NCI-H1694 (cell line): Measurements from ENCODE around the gene ANKRD42.

Source experiments
- DNase-seq: peaks from one replicate; lab custom pipeline; 2025; lab: John Stamatoyannopoulos, UW

The ANKRD42 gene

DNA sequence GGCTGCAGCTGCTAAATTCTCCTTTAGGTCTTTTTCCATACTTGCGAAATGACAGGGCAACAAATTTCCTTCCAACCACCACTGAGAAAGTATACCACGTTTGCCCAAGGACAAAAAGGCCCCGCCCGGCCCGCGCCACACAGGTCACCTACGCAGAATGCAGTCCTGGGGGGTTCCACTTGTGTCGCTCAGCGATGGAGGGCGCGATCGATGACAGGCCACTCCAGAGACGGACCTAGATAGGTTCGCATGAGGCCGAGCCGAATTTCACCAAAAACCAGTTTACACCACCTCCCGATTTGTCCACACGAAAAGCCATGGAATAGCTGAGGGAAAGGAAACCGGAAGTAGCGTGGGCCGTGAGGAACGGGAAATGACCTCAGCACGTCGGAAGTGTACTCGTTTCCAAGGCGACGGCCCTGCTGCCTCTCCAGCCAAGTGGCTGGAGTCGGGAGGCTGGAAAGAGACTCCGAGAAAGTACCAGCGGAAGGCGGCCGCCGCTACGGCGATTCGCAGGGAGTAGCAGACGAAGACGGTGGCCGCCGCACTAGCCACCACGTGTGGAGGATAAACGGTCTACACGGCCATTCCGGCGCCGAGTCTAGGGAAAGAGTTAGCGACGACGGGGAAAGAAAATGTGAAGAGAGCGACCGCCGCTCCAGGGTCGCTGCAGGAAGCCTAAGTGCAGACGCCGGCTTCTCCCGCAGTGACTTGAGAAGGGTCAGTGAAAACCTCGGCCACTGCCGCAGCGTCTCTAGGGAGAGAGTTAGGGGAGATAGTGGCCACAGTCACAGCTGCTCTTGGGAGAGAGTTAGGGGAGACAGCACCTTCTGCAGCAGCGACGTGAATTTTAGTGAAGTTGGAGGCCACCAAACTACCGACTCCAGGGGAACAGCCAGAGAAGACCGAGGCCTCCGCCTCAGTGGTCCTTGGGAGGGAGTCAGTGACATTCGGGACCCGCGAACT lies at the start of gene ANKRD42:
Gene ANKRD42, plus strand, starts transcription at position 398 of the 966 bp plus-strand sequence. CDS start 959 bp downstream, outside the sequence.
- peak; percentile 67 for DNase-seq

DNA sequence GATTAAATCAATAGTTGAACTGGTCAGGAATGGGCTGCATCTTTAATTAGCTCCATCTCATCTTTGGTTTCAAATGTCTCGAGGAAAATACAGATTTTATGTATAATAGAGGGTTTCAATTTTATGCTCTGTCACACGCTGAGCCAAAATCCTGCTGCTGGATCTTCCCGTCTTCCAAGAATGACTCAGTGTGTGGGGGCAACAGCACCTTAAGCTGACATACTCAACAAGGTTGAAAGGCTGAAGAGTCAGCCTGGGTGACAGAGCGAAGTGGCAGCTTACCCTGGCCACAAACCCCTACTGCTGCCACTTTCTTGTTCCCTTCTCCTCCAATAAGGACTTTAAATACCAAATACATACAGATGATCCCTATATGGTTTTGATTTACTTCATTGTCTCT lies 45.6 kb upstream of the ANKRD42 start:
- no peak for DNase-seq

DNA sequence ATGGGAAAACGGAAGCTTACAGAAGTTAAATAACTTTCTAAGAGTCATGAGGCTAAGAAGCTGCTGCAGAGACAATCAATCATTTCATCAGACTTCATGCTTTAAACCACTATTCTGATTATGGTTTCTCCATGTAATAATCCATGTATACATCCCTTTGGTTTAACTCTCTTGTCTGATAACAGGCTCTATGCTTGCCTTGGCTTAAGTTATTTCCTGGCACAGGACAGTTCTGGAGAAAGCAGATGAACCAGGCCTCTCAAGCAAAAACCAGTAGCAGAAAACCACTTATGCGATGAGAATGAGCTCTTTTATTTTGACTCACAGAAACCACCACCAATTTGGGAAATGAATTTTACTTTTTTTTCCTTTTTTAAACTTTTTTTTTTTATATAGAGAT lies 43.1 kb upstream of the ANKRD42 start:
- DNase-seq = no peak

DNA sequence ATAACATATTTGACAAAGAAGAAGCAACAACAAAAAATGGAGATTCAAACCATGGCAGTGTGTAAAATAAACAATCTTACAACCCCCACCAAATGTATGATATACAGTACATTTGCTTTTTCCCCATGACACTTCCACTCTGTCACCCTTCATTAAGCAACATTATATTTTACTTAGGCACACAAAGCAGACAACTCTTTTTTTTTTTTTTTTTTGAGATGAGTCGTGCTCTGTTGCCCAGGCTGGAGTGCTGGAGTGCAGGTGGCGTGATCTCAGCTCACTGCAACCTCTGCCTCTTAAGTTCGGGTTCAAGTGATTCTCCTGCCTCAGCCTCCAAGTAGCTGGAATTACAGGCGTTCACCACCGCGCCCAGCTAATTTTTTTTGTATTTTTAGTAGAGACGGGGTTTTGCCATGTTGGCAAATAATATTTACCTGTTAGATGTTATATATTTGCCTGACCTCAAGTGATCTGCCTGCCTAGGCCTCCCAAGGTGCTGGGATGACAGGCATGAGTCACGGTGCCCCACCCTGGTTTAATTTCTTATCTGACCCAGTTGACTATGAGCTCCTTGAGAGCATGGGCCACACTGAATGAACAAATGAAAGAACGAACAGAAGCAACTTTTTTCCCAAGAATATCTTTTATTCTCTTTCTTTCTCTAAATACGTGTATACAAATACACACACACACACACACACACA lies 42.1 kb upstream of the ANKRD42 start:
- no peak for DNase-seq

DNA sequence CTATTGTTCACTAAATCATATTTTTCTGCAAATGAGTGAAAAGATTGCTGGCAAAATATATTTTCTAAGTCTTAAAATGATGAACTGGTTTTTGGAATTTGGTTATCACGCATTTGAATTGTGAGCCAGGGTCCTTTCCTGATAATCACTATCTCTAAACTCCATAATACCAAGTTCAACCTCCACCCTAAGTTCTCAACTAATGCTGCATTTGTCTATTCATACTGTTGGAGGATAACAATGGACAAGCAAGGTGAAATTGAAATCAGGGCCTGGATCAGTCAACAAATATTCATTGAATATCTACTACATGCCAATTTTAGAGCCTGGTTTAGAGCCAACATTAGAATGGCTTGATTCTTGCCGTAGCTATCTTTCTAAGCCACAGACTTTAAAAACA lies 41.2 kb upstream of the ANKRD42 start:
- DNase-seq = no peak

DNA sequence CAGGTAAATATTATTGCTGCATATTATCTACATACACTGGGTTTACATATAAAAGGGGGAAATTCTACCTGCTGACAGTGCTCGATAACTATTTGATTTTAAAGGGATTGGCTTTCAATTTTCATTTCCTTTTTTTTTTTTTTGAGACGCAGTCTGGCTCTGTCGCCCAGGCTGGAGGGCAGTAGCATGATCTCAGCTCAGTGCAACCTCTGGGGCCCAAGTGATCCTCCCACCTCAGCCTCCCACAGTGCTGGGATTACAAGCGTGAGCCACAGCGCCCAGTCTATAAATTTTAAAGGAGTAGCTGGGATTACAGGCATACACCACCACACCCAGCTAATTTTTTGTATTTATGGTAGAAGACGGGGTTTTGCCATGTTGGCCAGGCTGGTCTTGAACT lies 39.7 kb upstream of the ANKRD42 start:
- no peak for DNase-seq

DNA sequence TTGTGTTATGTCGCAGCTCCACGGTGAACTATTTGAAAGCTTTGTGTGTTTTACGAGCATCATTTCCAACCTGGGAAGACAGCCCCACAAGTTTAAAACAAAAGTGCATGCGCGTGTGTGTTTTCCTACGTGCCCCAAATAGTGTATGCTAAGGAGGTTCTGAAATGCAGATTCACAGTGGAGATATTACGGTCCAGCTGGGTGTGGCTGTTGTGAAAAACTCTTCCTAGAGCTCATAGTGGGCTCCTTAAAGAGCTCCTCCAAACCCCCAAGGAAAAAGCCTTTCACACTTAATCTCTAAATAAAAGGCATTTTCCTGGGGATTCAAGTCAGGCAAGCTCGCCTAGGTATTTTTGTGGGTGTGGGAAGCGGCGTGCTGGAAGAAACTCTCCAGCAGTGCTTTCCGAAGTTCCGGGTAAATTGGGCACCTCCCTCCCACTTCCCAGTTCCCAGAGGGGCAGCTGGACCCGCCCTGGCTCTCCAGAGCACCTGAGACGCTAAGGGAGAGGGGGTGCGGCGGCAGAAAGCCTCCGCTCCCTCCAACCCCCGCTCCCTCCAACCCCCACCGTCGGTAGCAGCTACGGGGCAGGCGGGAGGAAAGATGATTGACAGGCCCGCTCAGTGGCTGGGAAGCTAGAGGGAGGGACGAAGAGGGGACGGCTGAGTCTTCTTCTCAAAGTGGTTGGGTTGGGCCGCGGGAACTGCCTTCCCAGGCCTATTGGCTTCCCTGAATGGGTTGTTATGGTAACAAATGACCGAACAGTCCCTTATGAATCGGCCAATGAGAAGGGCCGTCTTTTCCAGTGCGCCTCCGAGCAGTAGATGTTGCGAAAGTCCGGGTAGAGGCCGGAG lies 37.1 kb upstream of the ANKRD42 start:
- DNase-seq = peak; percentile 99

DNA sequence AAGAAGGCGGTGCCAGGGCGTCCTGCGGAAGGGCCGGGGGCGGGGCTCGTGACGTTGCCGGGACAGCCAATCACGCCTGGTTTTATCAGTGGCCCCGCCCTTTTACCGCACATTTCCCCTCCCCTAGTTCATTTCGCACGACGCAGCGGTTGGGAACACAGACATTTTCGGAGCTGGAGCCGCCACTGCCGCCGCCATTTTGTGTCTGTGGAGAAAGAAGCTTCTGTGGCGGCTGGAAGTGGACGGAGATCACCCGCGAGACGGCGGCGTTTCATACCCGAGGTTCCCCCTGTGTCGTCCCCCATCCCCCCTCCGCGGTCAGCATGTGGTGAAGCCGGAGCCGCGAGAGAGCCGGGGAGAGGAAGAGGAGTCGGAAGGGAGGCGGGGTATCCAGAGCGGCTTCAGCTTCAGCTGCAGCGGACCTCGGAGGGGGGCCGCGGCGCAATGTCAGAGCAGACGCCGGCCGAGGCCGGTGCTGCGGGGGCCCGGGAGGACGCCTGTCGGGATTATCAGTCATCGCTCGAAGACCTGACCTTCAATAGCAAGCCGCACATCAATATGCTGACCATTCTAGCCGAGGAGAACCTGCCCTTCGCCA lies 36.4 kb upstream of the ANKRD42 start, which contains the start of gene PCF11:
Gene PCF11, plus strand, starts transcription at position 136 of the 598 bp plus-strand sequence. Its CDS starts 309 bp downstream, at position 445.
- DNase-seq = no peak

DNA sequence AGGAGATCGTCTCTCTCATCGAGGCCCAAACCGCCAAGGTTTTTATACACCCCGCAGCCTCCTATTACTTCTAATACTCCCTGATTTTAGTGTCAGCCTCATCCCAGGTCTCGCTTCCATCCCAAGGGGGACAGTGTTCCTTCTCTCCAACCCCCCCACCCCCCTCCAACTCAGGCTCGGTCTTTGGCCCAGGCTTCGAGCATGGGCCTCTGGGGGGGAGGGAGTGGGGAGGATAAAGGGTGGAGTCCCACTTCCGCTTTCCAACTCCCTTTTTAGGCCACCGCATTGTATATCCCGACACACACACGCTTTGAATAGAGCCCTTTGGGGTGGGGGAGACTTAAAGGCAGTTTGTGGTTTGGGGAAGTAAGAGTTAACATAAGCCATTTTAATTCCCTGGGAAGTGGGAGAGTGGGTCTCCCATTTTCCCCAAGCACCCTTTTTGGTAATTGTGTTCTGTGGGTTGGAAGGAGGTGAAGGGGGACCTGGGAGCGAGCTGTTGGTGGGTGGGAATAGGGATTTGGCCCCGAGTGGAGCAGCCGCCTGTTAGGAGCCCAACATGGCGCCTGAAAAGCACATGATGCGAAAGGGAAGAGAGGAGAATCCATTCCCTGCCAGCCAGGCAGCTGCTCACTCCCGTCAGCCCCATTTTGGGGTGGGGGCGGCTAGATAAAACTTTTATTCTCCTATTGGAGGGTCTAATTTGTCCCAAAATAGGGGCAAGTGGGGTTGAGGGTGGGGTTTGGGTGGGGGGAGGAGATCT lies 35.7 kb upstream of the ANKRD42 start:
- DNase-seq = peak; percentile 7

DNA sequence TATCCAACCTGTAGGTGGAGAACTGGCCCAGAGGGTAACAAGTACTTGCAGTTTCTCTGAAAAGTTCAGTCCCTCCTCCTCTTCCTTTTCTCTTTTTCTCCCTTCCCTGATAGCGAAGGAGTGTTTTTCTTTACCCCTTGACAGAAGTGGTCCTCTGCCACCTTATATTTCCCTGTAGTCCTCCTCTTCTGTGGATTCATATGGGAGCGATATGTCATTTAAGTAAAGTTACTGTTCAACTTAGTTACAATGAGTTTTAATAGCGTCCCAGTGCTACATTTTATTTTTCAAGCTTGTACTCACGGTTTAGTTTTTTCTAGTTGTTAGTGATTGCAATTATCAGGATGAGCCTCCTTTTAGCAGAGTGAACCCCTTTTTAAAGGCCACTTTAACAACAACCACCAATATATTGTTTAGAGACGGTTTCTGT lies 35.1 kb upstream of the ANKRD42 start:
- DNase-seq = no peak

DNA sequence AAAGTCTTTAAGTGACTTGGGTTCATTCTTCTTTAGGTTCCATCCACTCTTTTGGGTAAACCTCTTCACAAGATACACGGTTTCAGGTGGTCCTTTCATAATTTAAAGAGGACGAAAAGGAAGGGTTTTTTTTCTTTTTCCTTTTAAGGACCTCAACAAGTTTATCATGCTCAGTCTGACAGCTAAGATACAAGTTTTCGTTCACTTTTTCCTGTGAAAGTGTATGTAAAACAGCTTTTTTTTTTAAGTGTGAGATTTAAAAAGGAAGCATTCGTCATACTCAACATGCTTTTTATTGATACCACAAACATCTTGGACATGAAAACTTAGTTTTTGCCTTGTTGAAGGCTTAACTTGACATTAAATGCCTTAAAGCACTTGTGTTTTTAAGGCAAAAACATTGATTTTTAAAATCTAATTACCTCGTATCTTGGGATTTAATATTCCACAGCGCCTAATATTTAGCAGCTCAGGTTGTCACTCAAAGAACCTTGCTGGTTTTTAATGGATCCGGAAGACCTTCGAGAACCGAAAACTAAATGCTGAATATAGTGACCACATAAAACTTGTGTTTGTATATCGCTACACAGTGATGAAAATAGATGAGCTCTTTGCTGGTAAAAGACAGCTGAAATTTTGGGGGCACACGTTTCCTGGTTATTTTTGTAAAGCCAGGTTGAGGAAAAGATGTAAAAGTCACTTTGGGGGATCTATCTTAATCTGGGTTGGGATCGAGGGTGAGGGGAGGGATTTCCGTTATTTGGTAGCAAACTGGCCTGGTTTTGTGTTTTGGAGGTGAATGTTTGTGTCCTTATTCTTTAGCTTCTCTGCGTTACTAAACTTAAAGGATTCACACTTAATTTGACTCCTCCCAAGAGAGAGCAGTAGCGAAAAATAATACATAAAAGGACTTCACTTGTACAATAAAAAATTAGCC lies 34.3 kb upstream of the ANKRD42 start:
- DNase-seq = no peak

DNA sequence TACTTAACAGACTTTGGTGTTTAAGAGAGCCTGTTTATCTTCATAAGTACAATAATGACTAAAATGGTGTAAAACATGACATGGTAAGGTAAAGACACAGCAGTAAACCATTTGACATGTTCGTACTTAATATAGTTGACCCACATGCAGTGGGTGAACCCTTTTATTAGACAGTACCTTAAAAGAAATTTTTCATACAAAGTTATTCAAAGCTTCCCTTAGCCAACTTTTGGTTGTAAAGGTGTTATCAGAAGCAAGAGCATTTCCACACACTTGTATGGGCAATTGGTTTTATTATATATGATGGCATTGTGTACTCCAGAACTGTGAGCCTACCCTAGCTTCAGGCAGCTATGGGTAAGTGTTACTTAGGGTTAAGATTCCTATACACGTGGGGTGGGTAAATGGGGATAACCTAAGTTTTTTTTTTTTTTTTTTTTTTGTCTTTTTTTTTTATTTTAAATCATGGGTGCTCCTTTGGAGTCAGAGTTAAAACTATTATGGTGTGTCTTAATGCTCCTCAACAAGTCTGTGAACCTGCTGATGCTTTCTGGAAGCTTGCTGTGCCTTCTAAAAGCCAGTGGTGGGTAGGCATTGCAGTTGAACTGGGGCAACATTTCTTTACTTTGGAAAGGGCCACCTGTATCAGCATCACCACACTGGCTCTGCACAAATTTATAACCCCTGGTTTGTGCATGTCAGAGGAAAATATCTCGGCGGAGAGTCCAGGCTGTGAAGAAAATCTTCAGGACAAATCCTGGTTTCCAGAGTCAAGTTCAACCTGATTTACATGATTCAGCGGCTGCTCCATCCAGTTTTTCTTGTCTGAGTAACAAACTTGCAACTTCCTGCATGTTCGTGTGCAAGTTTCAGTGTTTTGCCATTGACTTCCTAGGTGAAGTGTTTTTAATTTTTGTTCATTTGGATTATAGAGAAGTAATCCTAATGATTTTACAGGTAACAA lies 33.3 kb upstream of the ANKRD42 start:
- no peak for DNase-seq

DNA sequence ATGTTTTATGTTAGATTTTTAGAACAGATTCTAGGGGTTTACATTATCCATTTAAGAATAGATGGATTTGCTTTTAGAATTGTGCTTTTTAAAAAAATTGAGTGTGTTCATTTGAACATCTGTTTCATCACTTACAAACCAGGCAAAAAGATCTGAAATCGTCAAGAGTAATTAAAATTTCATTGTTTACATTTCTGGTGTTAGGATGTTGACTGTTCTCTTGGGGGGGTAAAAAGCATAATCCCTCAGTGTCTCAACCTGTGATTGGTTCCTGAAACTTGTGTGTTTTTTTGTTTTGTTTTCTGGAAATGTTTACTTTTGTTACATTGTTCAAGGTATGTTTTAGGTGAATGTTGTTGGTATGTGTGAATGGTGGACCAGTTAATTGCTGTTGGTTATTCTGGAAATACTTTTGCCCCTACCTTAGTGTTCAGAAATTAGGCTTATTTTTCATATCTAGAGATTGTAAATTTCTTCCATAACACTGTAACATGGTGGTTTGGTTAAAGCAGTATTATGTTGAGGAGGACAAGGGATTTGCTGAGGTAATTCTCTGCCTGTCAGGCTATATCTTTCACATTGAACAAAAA lies 31.8 kb upstream of the ANKRD42 start:
- DNase-seq = no peak

DNA sequence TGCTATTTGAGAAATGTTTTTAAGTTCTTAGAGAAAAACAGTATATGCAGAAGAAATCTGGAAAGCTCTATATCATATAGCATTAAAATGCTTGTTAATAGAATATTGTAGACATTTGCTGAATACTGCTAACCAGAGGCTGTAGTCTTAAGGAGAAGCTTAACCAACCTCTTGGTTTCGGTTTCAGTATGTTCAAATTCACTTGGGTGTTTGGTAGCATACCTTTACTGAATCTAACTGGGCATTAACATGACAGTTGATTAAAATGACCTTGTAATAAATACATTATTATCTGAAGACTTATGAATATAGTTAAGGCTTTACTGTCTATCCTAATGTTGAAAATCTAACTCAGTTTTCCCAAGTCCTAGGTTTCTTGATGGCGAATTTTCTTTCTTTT lies 31.1 kb upstream of the ANKRD42 start:
- no peak for DNase-seq

DNA sequence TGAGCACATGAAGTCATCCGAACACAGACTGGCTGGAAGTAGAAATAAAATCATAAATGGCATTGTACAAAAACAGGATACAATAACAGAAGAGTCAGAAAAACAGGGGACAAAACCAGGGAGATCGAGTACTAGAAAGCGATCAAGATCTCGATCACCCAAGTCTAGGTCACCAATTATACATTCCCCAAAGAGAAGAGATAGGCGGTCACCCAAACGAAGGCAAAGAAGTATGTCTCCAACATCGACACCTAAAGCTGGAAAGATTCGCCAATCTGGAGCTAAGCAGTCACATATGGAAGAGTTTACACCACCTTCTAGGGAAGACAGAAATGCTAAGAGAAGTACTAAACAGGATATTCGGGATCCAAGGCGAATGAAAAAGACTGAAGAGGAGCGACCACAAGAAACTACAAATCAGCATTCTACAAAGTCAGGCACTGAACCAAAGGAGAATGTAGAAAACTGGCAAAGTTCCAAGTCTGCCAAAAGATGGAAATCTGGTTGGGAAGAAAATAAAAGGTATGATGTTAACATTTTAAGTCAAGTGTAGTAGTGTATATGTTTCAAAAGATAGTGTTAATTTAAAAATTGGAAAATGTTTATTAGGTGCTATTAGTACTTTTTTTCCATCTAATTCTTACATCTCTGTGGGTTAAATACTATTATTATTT lies 27.2 kb upstream of the ANKRD42 start:
- no peak for DNase-seq

DNA sequence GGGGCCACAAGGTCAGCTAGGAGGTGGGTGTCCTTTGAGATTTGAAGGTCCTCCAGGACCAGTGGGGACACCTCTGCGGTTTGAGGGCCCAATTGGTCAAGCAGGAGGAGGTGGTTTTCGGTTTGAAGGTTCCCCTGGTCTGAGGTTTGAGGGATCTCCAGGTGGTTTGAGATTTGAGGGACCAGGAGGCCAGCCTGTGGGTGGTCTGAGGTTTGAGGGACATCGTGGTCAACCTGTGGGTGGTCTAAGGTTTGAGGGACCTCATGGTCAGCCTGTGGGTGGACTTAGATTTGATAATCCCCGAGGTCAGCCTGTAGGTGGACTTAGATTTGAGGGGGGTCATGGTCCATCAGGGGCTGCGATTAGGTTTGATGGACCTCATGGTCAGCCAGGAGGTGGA lies 24.8 kb upstream of the ANKRD42 start:
- no peak for DNase-seq

DNA sequence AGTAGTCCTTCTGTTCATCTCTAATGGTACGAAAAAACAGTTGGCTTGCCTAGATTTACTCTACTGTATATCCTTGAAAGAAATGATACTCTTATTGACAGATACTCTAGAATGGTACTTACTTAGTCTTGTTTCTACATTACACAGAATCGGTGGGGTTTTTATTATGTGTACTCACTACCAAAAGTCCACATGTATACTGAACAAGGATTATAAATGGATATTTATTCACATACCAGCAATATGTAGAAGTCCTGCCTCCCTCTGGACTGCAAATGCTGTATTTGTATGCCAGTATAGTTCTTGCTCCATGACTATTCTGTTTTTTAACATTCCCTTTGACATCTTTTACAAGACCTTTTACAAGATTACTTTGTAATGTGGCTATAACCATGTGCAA lies 22.6 kb upstream of the ANKRD42 start:
- no peak for DNase-seq

DNA sequence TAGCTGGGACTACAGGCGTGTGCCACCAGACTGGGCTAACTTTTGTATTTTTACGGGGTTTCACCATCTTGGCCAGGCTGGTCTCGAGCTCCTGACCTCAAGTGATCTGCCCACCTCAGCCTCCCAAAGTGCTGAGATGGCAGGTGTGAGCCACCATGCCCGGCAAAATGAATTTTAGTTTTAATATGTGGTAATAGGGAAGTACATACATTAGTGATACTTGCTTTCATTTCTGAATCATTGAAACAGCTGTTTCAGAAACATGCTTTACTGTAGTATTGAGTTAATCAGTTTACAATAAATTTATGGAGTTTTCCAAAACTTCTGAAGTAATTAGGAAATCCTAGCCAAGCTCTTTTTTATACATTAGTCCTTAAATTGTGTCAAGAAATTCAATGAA lies 21.0 kb upstream of the ANKRD42 start:
- DNase-seq = no peak
